HepG2 (cell line): ENCODE results near the gene OVOL3. TPM values are rescaled to one million over a fixed set of nuclear protein-coding genes. Genes with fewer than 3 reads are reported as not detected.

Experiments
- ATAD3A ChIP-seq: sonication (generic); formaldehyde crosslinking; IDR thresholded peaks from 2 replicates; pipeline ENCODE4 v1.4.0; 2020; ENCODE audit warnings: missing genetic modification reagents
- GPN1 ChIP-seq: sonication (generic); formaldehyde crosslinking; IDR thresholded peaks from 2 replicates; pipeline ENCODE4 v1.5.1; 2020; ENCODE audit warnings: missing genetic modification reagents, borderline replicate concordance
- KIAA2018 ChIP-seq: sonication (generic); formaldehyde crosslinking; IDR thresholded peaks from 2 replicates; pipeline ENCODE4 v1.5.0; 2020; ENCODE audit warnings: mild to moderate bottlenecking, missing genetic modification reagents, borderline replicate concordance
- NCOR1 ChIP-seq: fragments of 200-600 bp; sonication (generic); IDR thresholded peaks from 2 replicates; pipeline ENCODE4 v1.7.0; 2017; ENCODE audit warnings: antibody characterized with exemption, low read length, borderline replicate concordance
- PATZ1 ChIP-seq: sonication (generic); formaldehyde crosslinking; IDR thresholded peaks from 2 replicates; pipeline ENCODE4 v1.4.0; 2020; ENCODE audit warnings: missing genetic modification reagents
- SIN3A ChIP-seq: IDR thresholded peaks from 2 replicates; pipeline ENCODE4 v1.6.1; 2011; ENCODE audit warnings: low read depth, mild to moderate bottlenecking, control low read depth, low read length, borderline replicate concordance
- SMARCE1 ChIP-seq: fragments of 450-650 bp; IDR thresholded peaks from 2 replicates; pipeline ENCODE4 v1.6.1; 2017; ENCODE audit warnings: borderline replicate concordance
- TBX3 ChIP-seq: fragments of 450-650 bp; IDR thresholded peaks from 2 replicates; pipeline ENCODE4 v1.6.1; 2017; ENCODE audit warnings: antibody characterized with exemption, mild to moderate bottlenecking, inconsistent platforms, borderline replicate concordance
- USF2 ChIP-seq, 2 experiments: sonication (generic) in 1 of 2; formaldehyde crosslinking in 1 of 2; IDR thresholded peaks; 2 replicates each; pipeline versions ENCODE4 v1.5.1 to v1.6.1; 2011 to 2020; ENCODE audit warnings: borderline replicate concordance in 1 of 2, low read depth in 1 of 2, low read length in 1 of 2, mild to moderate bottlenecking in 1 of 2, missing genetic modification reagents in 1 of 2, moderate library complexity in 1 of 2
- ZBTB21 ChIP-seq: sonication (generic); formaldehyde crosslinking; IDR thresholded peaks from 2 replicates; pipeline ENCODE4 v1.4.0; 2020; ENCODE audit warnings: missing genetic modification reagents
- ZNF558 ChIP-seq: sonication (generic); formaldehyde crosslinking; IDR thresholded peaks from 2 replicates; pipeline ENCODE4 v1.9.0; 2022; ENCODE audit warnings: mild to moderate bottlenecking, missing genetic modification reagents, borderline replicate concordance
- ZNF564 ChIP-seq: sonication (generic); formaldehyde crosslinking; IDR thresholded peaks from 2 replicates; pipeline ENCODE4 v1.8.1; 2023; ENCODE audit warnings: mild to moderate bottlenecking, missing genetic modification reagents
- ZNF788 ChIP-seq: sonication (generic); formaldehyde crosslinking; IDR thresholded peaks from 2 replicates; pipeline ENCODE4 v1.5.0; 2020; ENCODE audit warnings: mild to moderate bottlenecking, missing genetic modification reagents, borderline replicate concordance
- ZNF850 ChIP-seq: sonication (generic); formaldehyde crosslinking; conservative IDR thresholded peaks from 2 replicates; pipeline ENCODE4 v1.9.0; 2021; ENCODE audit warnings: mild to moderate bottlenecking, missing genetic modification reagents
- ZSCAN31 ChIP-seq: sonication (generic); formaldehyde crosslinking; IDR thresholded peaks from 2 replicates; pipeline ENCODE4 v1.5.0; 2020; ENCODE audit warnings: low read depth, mild to moderate bottlenecking, missing genetic modification reagents
- polyA plus RNA-seq, 8 experiments: library from polyadenylated mRNA; depleted of rRNA in 3 of 8; stranded (reverse) in 7 of 8; unstranded in 1 of 8; fragments of >200 nt; fragmentation: Illumina TruSeq in 4 of 8; extraction: Trizol in 4 of 8; gene quantifications; 2 replicates each; pipeline versions ENCODE4 v1.2.1 to v1.2.3, GENCODE V29; 2011 to 2016; ENCODE audit warnings: low read depth in 4 of 8, missing spikeins in 1 of 8, mixed read lengths in 1 of 8; ENCODE audit not compliant: insufficient read depth in 1 of 8
- total RNA-seq, 5 experiments: library from RNA; depleted of rRNA; stranded (reverse); fragments of >200 nt; fragmentation: Illumina TruSeq; extraction: Trizol; gene quantifications; 2 replicates each; pipeline ENCODE4 v1.2.3, GENCODE V29; 2016; ENCODE audit warnings: low read depth in 1 of 5

The OVOL3 gene
- total and polyA plus RNA-seq, 2 of the 13 experiments (the other 11 are each of a cell fraction or from before 2014, with no cell fraction given) = not detected

GRCh38 chr19:36115453-36116343, 4.8 kb downstream of the OVOL3 start, which contains the start of gene TBCB (continued):
- TF ChIP-seq KIAA2018 (CRISPR knock-in tag) (no peak), GPN1 (CRISPR knock-in tag) (no peak), PATZ1 (peak; percentile 47), ZNF558 (0 out of 2 replicates have a peak, but pooled peaks have one; percentile 72), ZSCAN31 (CRISPR knock-in tag) (peak; percentile 6; the same call in 1 of the 2 replicates), ZBTB21 (CRISPR knock-in tag) (no peak), USF2 (IDR thresholded peaks at IDR 0.05; ENCODE audit: low read depth, low read length) (no peak), USF2 (CRISPR knock-in tag; IDR thresholded peaks at IDR 0.05; ENCODE audit: borderline replicate concordance) (peak; percentile 28; the same call in 1 of the 2 replicates), SIN3A (0 out of 2 replicates have a peak, but pooled peaks have one; percentile 40), ATAD3A (CRISPR knock-in tag) (0 out of 2 replicates have a peak, but pooled peaks have one; percentile 27), ZNF850 (CRISPR knock-in tag) (no peak), NCOR1 (0 out of 2 replicates have a peak, but pooled peaks have one; percentile 24), SMARCE1 (no peak), ZNF788 (CRISPR knock-in tag) (0 out of 2 replicates have a peak, but pooled peaks have one; percentile 17), TBX3 (peak; percentile 30; the same call in 1 of the 2 replicates), ZNF564 (CRISPR knock-in tag) (peak; percentile 44; the same call in 1 of the 2 replicates)
